D721Med (cell line): ENCODE results near the gene YPEL1.
"Not testable (repeated sequence)": the region's sequence is repeated elsewhere in the genome, so short reads cannot be mapped to it uniquely, and the experiment has no call there.

Experiments used
- DNase-seq: peaks from one replicate; pipeline ENCODE4 v3.0.0; 2011; ENCODE audit warnings: low spot score; ENCODE audit not compliant: insufficient read length
- FAIRE-seq: peaks from 2 replicates; lab custom pipeline; 2011; peaks lifted over from hg19 to GRCh38; lab: Jason Lieb, UNC
- CTCF ChIP-seq: IDR thresholded peaks from 2 replicates; pipeline ENCODE4 v1.5.1; 2012; ENCODE audit warnings: mild to moderate bottlenecking, control low read depth; ENCODE audit not compliant: insufficient read depth; ENCODE audit errors: missing control alignments

YPEL1 gene

GRCh38 chr22:21728270-21728669, 7.3 kb downstream of the YPEL1 start:
- FAIRE-seq (no peak), DNase-seq (no peak)
- no peak for TF ChIP-seq CTCF

GRCh38 chr22:21727768-21728167, 7.8 kb downstream of the YPEL1 start:
- FAIRE-seq (no peak), DNase-seq (no peak)
- no peak for TF ChIP-seq CTCF

GRCh38 chr22:21727159-21727558, 8.4 kb downstream of the YPEL1 start:
- FAIRE-seq, result no peak
- DNase-seq, result no peak
- TF ChIP-seq CTCF, result no peak

GRCh38 chr22:21726650-21727049, 8.9 kb downstream of the YPEL1 start:
- DNase-seq (no peak), FAIRE-seq (no peak)
- TF ChIP-seq CTCF, result peak; percentile 38

GRCh38 chr22:21725956-21726649, 9.5 kb downstream of the YPEL1 start:
- no peak for TF ChIP-seq CTCF
- DNase-seq, result no peak
- no peak for FAIRE-seq

GRCh38 chr22:21724496-21724895, 11.1 kb downstream of the YPEL1 start:
- FAIRE-seq, DNase-seq: not testable (repeated sequence)

GRCh38 chr22:21721195-21721852, 14.3 kb downstream of the YPEL1 start:
- not testable (repeated sequence) for FAIRE-seq, DNase-seq

- not testable (repeated sequence) for DNase-seq, FAIRE-seq
These were observed 15.3 kb downstream of the YPEL1 start for GRCh38 chr22:21720191-21720859.
